Measurements from ENCODE around the gene KLHL21. TPM values are rescaled to one million over a fixed set of nuclear protein-coding genes. Genes with fewer than 3 reads are reported as not detected.
A peak's percentile ranks its signal among the peaks of the same experiment; 100 is the strongest.
"Not testable (repeated sequence)": the region's sequence is repeated elsewhere in the genome, so short reads cannot be mapped to it uniquely, and the experiment has no call there.

Gene KLHL21
- total RNA-seq, 2 experiments from 2014 or later: 17.9 to 18.1 TPM

GRCh38 chr1:6601923-6602668 is 573 bp downstream of the KLHL21 start:
- intact Hi-C loops (cut with micrococcal nuclease): no loop called here
- Mint-ChIP-seq H3K27ac (peak overlapping the region; percentile 94), H3K9me3 (no peaks in the 10 kb centered on the region), H3K4me1 (ENCODE audit: low read depth) (peaks cover 34% of the 10 kb centered on the region), H3K36me3 (ENCODE audit: low read depth) (peaks cover 30% of the 10 kb centered on the region), H3K4me3 (peak overlapping the region; percentile 93), H3K27me3 (no peaks in the 10 kb centered on the region)
- POLR2A ChIA-PET: interaction anchor here (0.6 to 7.0 kb wide), 14 partner anchors 8 to 183 kb away, joined by 3 to 59 read pairs (median 4); partner anchors contain the start of genes CAMTA1, PHF13, PLEKHG5 and THAP3
- DNase-seq: peak; percentile 34
- CTCF ChIA-PET: interaction anchor here (0.8 to 2.8 kb wide), 7 partner anchors 8 to 111 kb away, joined by 3 to 11 read pairs (median 3); partner anchors contain the start of genes NOL9, PLEKHG5 and THAP3
- no peak for TF ChIP-seq CTCF (IDR thresholded peaks at IDR 0.05)
- ATAC-seq: peak; percentile 27

DNA sequence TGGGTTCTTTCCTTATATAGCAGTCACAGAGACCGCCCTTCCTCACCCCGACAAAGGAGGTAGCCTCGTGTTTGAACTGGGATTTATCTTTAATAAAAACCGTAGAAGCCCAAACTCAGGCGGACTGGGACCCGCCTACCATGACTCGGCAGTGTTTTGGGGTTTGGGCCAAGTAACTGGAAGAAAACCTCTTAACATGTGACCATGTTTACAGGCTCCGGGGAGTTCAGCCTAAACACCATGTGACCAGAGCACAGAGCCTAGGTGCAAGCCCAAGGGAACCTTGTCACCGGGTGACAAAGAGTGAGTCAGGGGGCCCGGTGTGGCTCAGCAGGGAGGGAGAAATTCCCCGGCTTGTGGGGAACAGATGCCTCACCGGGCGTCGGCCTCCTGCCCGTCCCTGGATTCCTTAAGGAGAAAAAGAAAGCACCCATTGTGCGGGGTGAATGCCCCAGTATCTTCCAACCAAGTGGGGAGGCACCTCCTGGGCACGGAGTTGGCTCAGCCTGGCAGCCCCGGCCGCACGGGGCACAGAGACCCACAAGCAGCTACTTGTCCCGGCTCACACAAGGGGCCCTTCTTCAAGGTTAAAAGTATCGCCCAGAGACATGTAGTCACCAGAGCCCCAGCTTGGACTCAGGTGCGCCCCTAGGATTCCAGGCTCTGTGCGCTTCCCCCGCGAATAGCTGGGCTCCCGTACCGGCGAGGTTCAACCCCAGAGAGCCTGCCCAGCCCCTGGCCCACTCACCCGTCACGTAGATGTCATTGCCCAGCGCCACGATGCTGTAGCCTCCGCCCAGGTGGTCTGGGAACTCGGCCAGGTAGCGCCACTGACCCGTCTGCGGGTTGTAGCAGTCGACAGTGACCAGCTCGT is 1.4 kb downstream of the KLHL21 start:
- Mint-ChIP-seq H3K4me1 (ENCODE audit: low read depth) (peaks cover 41% of the 10 kb centered on the region), H3K36me3 (ENCODE audit: low read depth) (peaks cover 34% of the 10 kb centered on the region), H3K9me3 (no peaks in the 10 kb centered on the region), H3K27ac (peak overlapping the region; percentile 94), H3K27me3 (no peaks in the 10 kb centered on the region), H3K4me3 (peak overlapping the region; percentile 93)
- CTCF ChIA-PET: interaction anchor here (1.0 to 2.8 kb wide), 8 partner anchors 9 to 47 kb away, joined by 3 to 11 read pairs (median 5); partner anchors contain the start of genes NOL9, THAP3 and ZBTB48
- no peak for TF ChIP-seq CTCF (IDR thresholded peaks at IDR 0.05)
- ATAC-seq (peak; percentile 66), DNase-seq (peak; percentile 92)
- intact Hi-C loops (cut with micrococcal nuclease): no loop called here
- POLR2A ChIA-PET: interaction anchor here (0.6 to 7.0 kb wide), 15 partner anchors 9 to 184 kb away, joined by 3 to 59 read pairs (median 4); partner anchors contain the start of genes CAMTA1, NOL9, PHF13 and PLEKHG5

GRCh38 chr1:6600410-6601048 is 2.1 kb downstream of the KLHL21 start:
- Mint-ChIP-seq H3K4me1 (ENCODE audit: low read depth) (peaks cover 42% of the 10 kb centered on the region), H3K27me3 (no peaks in the 10 kb centered on the region), H3K36me3 (ENCODE audit: low read depth) (peaks cover 40% of the 10 kb centered on the region), H3K9me3 (no peaks in the 10 kb centered on the region), H3K4me3 (peak overlapping the region; percentile 93), H3K27ac (peak overlapping the region; percentile 94)
- no peak for TF ChIP-seq CTCF (IDR thresholded peaks at IDR 0.05)
- POLR2A ChIA-PET: interaction anchor here (0.6 to 7.0 kb wide), 13 partner anchors 9 to 368 kb away, joined by 3 to 59 read pairs (median 4); partner anchors contain the start of genes NOL9, PHF13, TAS1R1 and THAP3
- DNase-seq (no peak), ATAC-seq (no peak)
- intact Hi-C loops (cut with micrococcal nuclease): no loop called here
- CTCF ChIA-PET: interaction anchor here (1.0 to 2.8 kb wide), 8 partner anchors 10 to 46 kb away, joined by 3 to 11 read pairs (median 5); partner anchors contain the start of genes NOL9 and ZBTB48

GRCh38 chr1:6599991-6600390 is 2.7 kb downstream of the KLHL21 start:
- H3K9me3 Mint-ChIP-seq; DNase-seq; ATAC-seq; H3K27me3 Mint-ChIP-seq; intact Hi-C loops (cut with micrococcal nuclease): not testable (repeated sequence)
- ChIA-PET POLR2A (interaction anchor here (0.6 to 7.0 kb wide), 11 partner anchors 10 to 367 kb away, joined by 3 to 59 read pairs (median 4); partner anchors contain the start of genes NOL9, PHF13, TAS1R1 and THAP3), CTCF (interaction anchor here (1.0 to 2.8 kb wide), 9 partner anchors 11 to 46 kb away, joined by 3 to 11 read pairs (median 5); partner anchors contain the start of genes NOL9 and ZBTB48)
- peaks cover 44% of the 10 kb centered on the region for H3K36me3 Mint-ChIP-seq (ENCODE audit: low read depth)
- H3K27ac Mint-ChIP-seq: peak overlapping the region; percentile 94
- peaks cover 39% of the 10 kb centered on the region for H3K4me1 Mint-ChIP-seq (ENCODE audit: low read depth)
- H3K4me3 Mint-ChIP-seq: peak overlapping the region; percentile 93
